Thoracic aorta (tissue), 2 donors: ENCODE results near the gene DUSP22. TPM values are rescaled to one million over a fixed set of nuclear protein-coding genes. Genes with fewer than 3 reads are reported as not detected.

ENCODE experiments used
- ATAC-seq: fragments of 150-250 bp; one replicate; pipeline ENCODE4 v1.8.0; 2017; ENCODE audit warnings: low read depth; ENCODE audit not compliant: insufficient number of reproducible peaks, low FRiP score
- DNase-seq: peaks from one replicate; pipeline ENCODE4 v3.0.0-alpha.2; 2020; ENCODE audit warnings: low spot score
- H3K27ac ChIP-seq, 2 donors: fragments of 200-600 bp; sonication (generic); 1 replicate in 1 of 2; 2 replicates in 1 of 2; pipeline ENCODE4 v1.5.1; 2016; ENCODE audit warnings: mild to moderate bottlenecking in 2 of 2, moderate library complexity in 2 of 2
- H3K27me3 ChIP-seq: fragments of 200-600 bp; sonication (generic); replicated peaks from 2 replicates; pipeline ENCODE4 v1.6.0; 2016; ENCODE audit warnings: mild to moderate bottlenecking; ENCODE audit not compliant: insufficient read depth
- H3K36me3 ChIP-seq: fragments of 200-600 bp; sonication (generic); one replicate; pipeline ENCODE4 v1.5.1; 2016
- H3K4me1 ChIP-seq, 2 donors: fragments of 200-600 bp; sonication (generic); 1 replicate in 1 of 2; 2 replicates in 1 of 2; pipeline versions ENCODE4 v1.5.1 to v1.6.0; 2016; ENCODE audit warnings: low read depth in 2 of 2, mild to moderate bottlenecking in 1 of 2; ENCODE audit not compliant: control insufficient read depth in 1 of 2
- H3K4me3 ChIP-seq: fragments of 200-600 bp; sonication (generic); 2 replicates; pipeline ENCODE4 v1.5.1; 2016; ENCODE audit warnings: mild to moderate bottlenecking
- H3K9me3 ChIP-seq: fragments of 200-600 bp; sonication (generic); 2 replicates; pipeline ENCODE4 v1.5.1; 2016
- total RNA-seq, 2 donors: library from RNA; depleted of rRNA; stranded (reverse); fragments of >200 nt; gene quantifications; one replicate each; pipeline versions ENCODE4 v1.1.0 to v1.2.3, GENCODE V29; 2016
- TF ChIP-seq, protein P1 (sequence below): fragments of 200-600 bp; sonication (generic); IDR thresholded peaks from one replicate; pipeline ENCODE4 v1.5.1; 2019; ENCODE audit warnings: antibody characterized with exemption

The DUSP22 gene
- total RNA-seq, 2 donors from 2014 or later = 49.0 to 74.6 TPM

- TF ChIP-seq, protein P1, sequence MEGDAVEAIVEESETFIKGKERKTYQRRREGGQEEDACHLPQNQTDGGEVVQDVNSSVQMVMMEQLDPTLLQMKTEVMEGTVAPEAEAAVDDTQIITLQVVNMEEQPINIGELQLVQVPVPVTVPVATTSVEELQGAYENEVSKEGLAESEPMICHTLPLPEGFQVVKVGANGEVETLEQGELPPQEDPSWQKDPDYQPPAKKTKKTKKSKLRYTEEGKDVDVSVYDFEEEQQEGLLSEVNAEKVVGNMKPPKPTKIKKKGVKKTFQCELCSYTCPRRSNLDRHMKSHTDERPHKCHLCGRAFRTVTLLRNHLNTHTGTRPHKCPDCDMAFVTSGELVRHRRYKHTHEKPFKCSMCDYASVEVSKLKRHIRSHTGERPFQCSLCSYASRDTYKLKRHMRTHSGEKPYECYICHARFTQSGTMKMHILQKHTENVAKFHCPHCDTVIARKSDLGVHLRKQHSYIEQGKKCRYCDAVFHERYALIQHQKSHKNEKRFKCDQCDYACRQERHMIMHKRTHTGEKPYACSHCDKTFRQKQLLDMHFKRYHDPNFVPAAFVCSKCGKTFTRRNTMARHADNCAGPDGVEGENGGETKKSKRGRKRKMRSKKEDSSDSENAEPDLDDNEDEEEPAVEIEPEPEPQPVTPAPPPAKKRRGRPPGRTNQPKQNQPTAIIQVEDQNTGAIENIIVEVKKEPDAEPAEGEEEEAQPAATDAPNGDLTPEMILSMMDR = no peak
- Histone ChIP-seq H3K36me3 (peaks cover 3% of the 10 kb centered on the region), H3K4me3 (no peak overlapping the region), H3K9me3 (no peaks in the 10 kb centered on the region), H3K27ac (no peak overlapping the region), H3K27me3 (no peaks in the 10 kb centered on the region), H3K4me1 (peaks cover under 1 to 3% of the 10 kb centered on the region in 2 donors)
- no peak for DNase-seq
- ATAC-seq = no peak
These were observed 49.9 kb downstream of the DUSP22 start for GRCh38 chr6:341914-342831.

DNA sequence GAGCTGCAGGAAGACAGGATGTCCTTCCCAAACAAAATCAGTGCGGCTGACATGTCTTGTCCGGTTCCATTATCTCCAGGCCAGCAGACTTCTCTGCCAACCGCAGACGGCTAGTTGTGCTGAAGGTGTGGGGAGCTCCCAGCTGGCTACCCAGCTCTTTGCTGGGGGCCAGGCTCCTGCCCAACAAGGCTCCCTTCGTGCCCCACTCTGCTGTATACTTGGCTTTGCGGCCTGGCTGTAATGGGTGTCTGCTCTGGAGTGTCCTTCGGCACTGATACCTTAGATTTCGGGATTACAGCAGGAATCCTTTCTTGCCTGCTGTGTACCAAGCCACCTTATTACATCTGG, 50.5 kb downstream of the DUSP22 start:
- TF ChIP-seq, protein P1 = no peak
- Histone ChIP-seq H3K9me3 (no peaks in the 10 kb centered on the region), H3K27me3 (no peaks in the 10 kb centered on the region), H3K4me1 (no peaks in the 10 kb centered on the region), H3K4me3 (no peak overlapping the region), H3K27ac (no peak overlapping the region), H3K36me3 (peaks cover 3% of the 10 kb centered on the region)
- ATAC-seq = no peak
- DNase-seq = no peak

GRCh38 chr6:343226-343935, 51.1 kb downstream of the DUSP22 start:
- H3K27ac ChIP-seq = no peak overlapping the region
- no peaks in the 10 kb centered on the region for H3K4me1 ChIP-seq
- TF ChIP-seq, protein P1 = no peak
- no peaks in the 10 kb centered on the region for H3K27me3 ChIP-seq
- peaks cover 4% of the 10 kb centered on the region for H3K36me3 ChIP-seq
- H3K4me3 ChIP-seq = no peak overlapping the region
- no peak for DNase-seq
- ATAC-seq = no peak
- H3K9me3 ChIP-seq = no peaks in the 10 kb centered on the region

DNA sequence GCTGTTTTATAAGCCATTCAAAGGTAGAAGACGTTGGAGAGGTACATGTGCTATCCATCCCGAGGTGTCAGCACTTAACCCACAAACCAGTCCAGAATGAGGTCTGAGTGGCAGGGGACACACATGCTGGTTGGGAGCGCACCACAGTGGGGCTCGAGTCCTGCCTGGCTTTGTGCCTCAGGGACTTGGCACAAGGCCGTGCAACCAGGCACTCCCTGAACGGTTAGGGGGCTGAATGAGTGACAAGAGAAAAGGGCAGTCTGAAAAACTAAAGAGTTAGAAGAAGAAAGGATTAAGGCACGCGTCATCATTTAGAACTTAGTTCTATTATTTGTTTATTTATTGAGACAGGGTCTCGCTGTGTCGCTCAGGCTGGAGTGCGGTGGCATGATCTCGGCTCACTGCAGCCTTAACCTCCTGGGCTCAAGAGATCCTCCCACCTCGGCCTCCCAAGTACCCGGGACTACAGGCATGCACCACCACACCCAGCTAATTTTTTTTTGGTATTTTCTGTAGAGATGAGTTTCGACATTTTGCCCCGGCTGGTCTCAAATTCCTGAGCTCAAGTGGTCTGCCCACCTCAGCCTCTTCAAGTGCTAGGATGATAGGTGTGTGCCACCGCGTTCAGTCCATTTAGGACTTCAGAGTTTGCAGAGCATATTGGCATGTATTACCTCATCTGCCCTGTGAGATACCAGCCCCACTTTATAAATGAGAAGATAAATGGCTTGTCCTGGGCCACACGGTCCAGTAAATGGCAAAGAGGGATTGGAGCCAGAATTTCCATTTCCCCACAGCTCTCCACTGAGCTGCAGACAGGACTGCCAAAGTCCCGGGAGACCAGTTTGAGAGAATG, 51.9 kb downstream of the DUSP22 start:
- no peaks in the 10 kb centered on the region for H3K4me1 ChIP-seq
- no peaks in the 10 kb centered on the region for H3K27me3 ChIP-seq
- H3K4me3 ChIP-seq = no peak overlapping the region
- peaks cover 11% of the 10 kb centered on the region for H3K36me3 ChIP-seq
- H3K27ac ChIP-seq = no peak overlapping the region
- TF ChIP-seq, protein P1 = no peak
- DNase-seq = no peak
- no peak for ATAC-seq
- H3K9me3 ChIP-seq = no peaks in the 10 kb centered on the region
